C4-2B (cell line): ENCODE data around the gene LEF1.
"Not testable (repeated sequence)": the region's sequence is repeated elsewhere in the genome, so short reads cannot be mapped to it uniquely, and the experiment has no call there.

Experiments
- H3K27ac ChIP-seq: fragments of 450-650 bp; 2 replicates; pipeline ENCODE4 v1.5.1; 2017
- ZFX ChIP-seq: fragments of 450-650 bp; IDR thresholded peaks from 2 replicates; pipeline ENCODE4 v1.6.1; 2017
- TF ChIP-seq, protein P1 (sequence below): fragments of 450-650 bp; conservative IDR thresholded peaks from 2 replicates; pipeline ENCODE4 v1.5.1; 2017; ENCODE audit warnings: mild to moderate bottlenecking

The LEF1 gene

GRCh38 chr4:108051343-108051742, 117.4 kb downstream of the LEF1 start:
- TF ChIP-seq, protein P1, sequence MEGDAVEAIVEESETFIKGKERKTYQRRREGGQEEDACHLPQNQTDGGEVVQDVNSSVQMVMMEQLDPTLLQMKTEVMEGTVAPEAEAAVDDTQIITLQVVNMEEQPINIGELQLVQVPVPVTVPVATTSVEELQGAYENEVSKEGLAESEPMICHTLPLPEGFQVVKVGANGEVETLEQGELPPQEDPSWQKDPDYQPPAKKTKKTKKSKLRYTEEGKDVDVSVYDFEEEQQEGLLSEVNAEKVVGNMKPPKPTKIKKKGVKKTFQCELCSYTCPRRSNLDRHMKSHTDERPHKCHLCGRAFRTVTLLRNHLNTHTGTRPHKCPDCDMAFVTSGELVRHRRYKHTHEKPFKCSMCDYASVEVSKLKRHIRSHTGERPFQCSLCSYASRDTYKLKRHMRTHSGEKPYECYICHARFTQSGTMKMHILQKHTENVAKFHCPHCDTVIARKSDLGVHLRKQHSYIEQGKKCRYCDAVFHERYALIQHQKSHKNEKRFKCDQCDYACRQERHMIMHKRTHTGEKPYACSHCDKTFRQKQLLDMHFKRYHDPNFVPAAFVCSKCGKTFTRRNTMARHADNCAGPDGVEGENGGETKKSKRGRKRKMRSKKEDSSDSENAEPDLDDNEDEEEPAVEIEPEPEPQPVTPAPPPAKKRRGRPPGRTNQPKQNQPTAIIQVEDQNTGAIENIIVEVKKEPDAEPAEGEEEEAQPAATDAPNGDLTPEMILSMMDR, result no peak
- TF ChIP-seq ZFX, result no peak
- no peak overlapping the region for H3K27ac ChIP-seq

GRCh38 chr4:108050166-108051111, 118.3 kb downstream of the LEF1 start:
- H3K27ac ChIP-seq, result not testable (repeated sequence)

- TF ChIP-seq, protein P1, result no peak
- TF ChIP-seq ZFX, result no peak
- no peak overlapping the region for H3K27ac ChIP-seq
These were observed 119.3 kb downstream of the LEF1 start for GRCh38 chr4:108049406-108049805.

GRCh38 chr4:108048997-108049396, 119.7 kb downstream of the LEF1 start:
- no peak overlapping the region for H3K27ac ChIP-seq
- TF ChIP-seq, protein P1, result no peak
- no peak for TF ChIP-seq ZFX

DNA sequence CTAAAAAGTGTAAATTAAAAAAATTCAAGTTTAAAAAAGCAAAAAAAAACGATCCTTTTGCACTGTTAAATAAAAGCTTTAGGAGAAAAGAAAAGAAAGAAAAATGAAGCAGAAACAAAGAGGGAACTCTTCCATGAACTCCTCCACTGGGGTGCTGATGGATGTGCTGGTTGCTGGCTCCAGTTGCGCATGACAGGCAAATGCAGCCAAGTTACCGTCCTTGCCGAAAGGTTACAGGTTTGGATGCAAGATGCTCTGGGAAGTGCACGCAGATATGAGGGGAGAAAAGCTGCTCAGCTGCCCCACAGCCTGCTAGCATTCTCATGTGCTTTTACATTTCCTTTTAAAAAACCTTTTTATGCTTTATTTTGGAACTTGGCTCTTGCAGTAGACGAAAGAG, 120.6 kb downstream of the LEF1 start:
- TF ChIP-seq, protein P1, result no peak
- TF ChIP-seq ZFX, result no peak
- no peak overlapping the region for H3K27ac ChIP-seq

GRCh38 chr4:108047199-108047598, 121.5 kb downstream of the LEF1 start:
- TF ChIP-seq, protein P1, result no peak
- TF ChIP-seq ZFX, result no peak

GRCh38 chr4:108045687-108046024, 123.1 kb downstream of the LEF1 start:
- no peak overlapping the region for H3K27ac ChIP-seq

More at GRCh38 chr4:108047199-108047598, 121.5 kb downstream of the LEF1 start:
- no peak overlapping the region for H3K27ac ChIP-seq

More at GRCh38 chr4:108045687-108046024, 123.1 kb downstream of the LEF1 start:
- TF ChIP-seq, protein P1, result no peak
- TF ChIP-seq ZFX, result no peak
